ENCODE results near the gene KLF1. TPM values are rescaled to one million over a fixed set of nuclear protein-coding genes. Genes with fewer than 3 reads are reported as not detected.

Gene KLF1
- total RNA-seq, 6 donors from 2014 or later, result 0.17 to 0.89 (median 0.42) TPM; not detected in 2

GRCh38 chr19:12882589-12882988, 4.4 kb downstream of the KLF1 start:
- Histone ChIP-seq H3K27me3 (peaks cover 0 to 6% (median 2%) of the 10 kb centered on the region in 4 donors), H3K27ac (peak overlapping the region in 1 of 4 donors; percentile 41), H3K4me1 (peaks cover 21 to 38% (median 27%) of the 10 kb centered on the region in 4 donors), H3K4me3 (no peak overlapping the region), H3K36me3 (peaks cover 0 to 13% (median 12%) of the 10 kb centered on the region in 4 donors), H3K9me3 (peaks cover 0 to 8% (median 4%) of the 10 kb centered on the region in 4 donors)
- DNase-seq, result no peak
- no peak for ATAC-seq (ENCODE audit: low FRiP score in 2 of 2)
- 74 to 85% methylated on average over 3 of the region's 3 CpGs for WGBS, 2 donors
- no peak for TF ChIP-seq POLR2A (IDR thresholded peaks at IDR 0.05)
- TF ChIP-seq POLR2AphosphoS5 (IDR thresholded peaks at IDR 0.05), result no peak
- TF ChIP-seq EP300 (IDR thresholded peaks at IDR 0.05), result no peak
- no peak for TF ChIP-seq CTCF (IDR thresholded peaks at IDR 0.05)

GRCh38 chr19:12881172-12881808, 5.7 kb downstream of the KLF1 start, which contains the start of gene DNASE2:
DNASE2 (minus strand) TSS chr19:12881449; CDS start chr19:12881375, 74 bp downstream.
- WGBS, 2 donors, result 1 to 2% methylated on average over 13 to 35 of the region's 38 CpGs
- TF ChIP-seq EP300 (IDR thresholded peaks at IDR 0.05) (no peak), CTCF (IDR thresholded peaks at IDR 0.05) (no peak), POLR2AphosphoS5 (IDR thresholded peaks at IDR 0.05) (peak; percentile 56 to 92), POLR2A (IDR thresholded peaks at IDR 0.05) (peak in 3 of 4 donors; percentile 70 to 92 (median 87))
- DNase-seq (peak; percentile 97 to 99), ATAC-seq (ENCODE audit: low FRiP score in 2 of 2) (peak; percentile 94 to 96)
- H3K27ac ChIP-seq, result peak within 1 kb of the TSS; percentile 86 to 92 (median 90)
- H3K4me3 ChIP-seq, result peak within 1 kb of the TSS; percentile 68 to 85 (median 78)
- peaks cover 0 to 8% (median 4%) of the 10 kb centered on the region in 4 donors for H3K9me3 ChIP-seq
- H3K27me3 ChIP-seq, result peaks cover 0 to 6% (median 2%) of the 10 kb centered on the region in 4 donors
- H3K36me3 ChIP-seq, result peaks cover 0 to 26% (median 21%) of the 10 kb centered on the region in 4 donors
- peaks cover 21 to 36% (median 27%) of the 10 kb centered on the region in 4 donors for H3K4me1 ChIP-seq

- H3K36me3 ChIP-seq, result peaks cover 0 to 32% (median 23%) of the 10 kb centered on the region in 4 donors
- ATAC-seq (ENCODE audit: low FRiP score in 2 of 2) (peak; percentile 11 to 34), DNase-seq (peak; percentile 41 to 84)
- H3K9me3 ChIP-seq, result peaks cover 0 to 8% (median 4%) of the 10 kb centered on the region in 4 donors
- TF ChIP-seq POLR2AphosphoS5 (IDR thresholded peaks at IDR 0.05) (no peak), CTCF (IDR thresholded peaks at IDR 0.05) (no peak), EP300 (IDR thresholded peaks at IDR 0.05) (no peak), POLR2A (IDR thresholded peaks at IDR 0.05) (no peak)
- H3K4me3 ChIP-seq, result peak overlapping the region; percentile 68 to 85 (median 78)
- peaks cover 0 to 4% (median 1%) of the 10 kb centered on the region in 4 donors for H3K27me3 ChIP-seq
- H3K4me1 ChIP-seq, result peaks cover 15 to 30% (median 22%) of the 10 kb centered on the region in 4 donors
- H3K27ac ChIP-seq, result peak overlapping the region; percentile 86 to 92 (median 90)
- 17 to 25% methylated on average over 19 of the region's 29 CpGs for whole genome bisulfite sequencing, 2 donors
These were observed 6.3 kb downstream of the KLF1 start for GRCh38 chr19:12880551-12881171.

- no peak for ATAC-seq (ENCODE audit: low FRiP score in 2 of 2)
- Histone ChIP-seq H3K4me1 (peaks cover 0 to 12% (median 6%) of the 10 kb centered on the region in 4 donors), H3K9me3 (no peaks in the 10 kb centered on the region), H3K27ac (no peak overlapping the region), H3K27me3 (no peaks in the 10 kb centered on the region), H3K36me3 (peaks cover 0 to 39% (median 25%) of the 10 kb centered on the region in 4 donors), H3K4me3 (no peak overlapping the region)
- DNase-seq, result no peak
- TF ChIP-seq EP300 (IDR thresholded peaks at IDR 0.05), result no peak
- no peak for TF ChIP-seq POLR2A (IDR thresholded peaks at IDR 0.05)
- no peak for TF ChIP-seq POLR2AphosphoS5 (IDR thresholded peaks at IDR 0.05)
- no peak for TF ChIP-seq CTCF (IDR thresholded peaks at IDR 0.05)
- WGBS, 2 donors, result 95 to 96% methylated on average over 6 of the region's 6 CpGs
These were observed 11.9 kb downstream of the KLF1 start for GRCh38 chr19:12875086-12875485.

Data from upper lobe of left lung (tissue), 6 donors.